Ishikawa (cell line): ENCODE measurements around the gene MYH3.

Experiments
- CEBPB ChIP-seq: IDR thresholded peaks from 2 replicates; pipeline ENCODE4 v1.6.1; 2012
- EP300 ChIP-seq: IDR thresholded peaks from 2 replicates; pipeline ENCODE4 v1.6.1; 2012; ENCODE audit warnings: borderline replicate concordance

DNA sequence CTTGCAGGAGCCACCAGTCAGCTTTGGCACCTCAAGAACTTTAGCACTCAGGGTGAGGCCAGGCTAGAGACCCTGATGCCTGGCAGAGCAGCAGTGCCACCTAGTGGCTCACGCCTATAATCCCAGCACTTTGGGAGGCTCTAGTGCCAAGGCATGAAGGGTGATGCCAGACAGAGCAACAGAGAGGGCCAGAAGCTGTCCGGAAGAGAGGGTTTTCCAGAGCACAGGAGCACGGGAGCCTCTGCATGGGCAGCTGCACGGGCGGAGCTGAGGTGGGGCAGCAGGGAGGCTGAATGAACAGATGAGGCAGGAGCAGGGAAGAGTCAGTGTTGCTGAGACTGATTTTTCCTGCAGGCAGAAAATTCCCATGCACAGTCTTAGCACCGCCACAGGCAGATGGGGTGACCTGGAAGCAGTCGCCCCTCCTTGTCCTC is 38.9 kb downstream of the MYH3 start:
- TF ChIP-seq CEBPB (no peak), EP300 (no peak)
